GM12891 (cell line): ENCODE results near the gene PI4KA.
"Not testable (repeated sequence)": the region's sequence is repeated elsewhere in the genome, so short reads cannot be mapped to it uniquely, and the experiment has no call there.

Experiments
- DNase-seq: peaks from one replicate; pipeline ENCODE4 v3.0.0; 2011; ENCODE audit warnings: low spot score; ENCODE audit not compliant: insufficient read length
- FAIRE-seq: peaks from 2 replicates; lab custom pipeline; 2011; peaks lifted over from hg19 to GRCh38; lab: Jason Lieb, UNC
- PAX5 ChIP-seq: IDR thresholded peaks from 2 replicates; pipeline ENCODE4 v1.6.1; 2011; ENCODE audit warnings: low read length, moderate library complexity, mild to moderate bottlenecking; ENCODE audit not compliant: insufficient read depth, severe bottlenecking
- POLR2A ChIP-seq: IDR thresholded peaks from 2 replicates; pipeline ENCODE4 v1.6.1; 2011; ENCODE audit warnings: low read depth, low read length, control low read depth
- POLR2AphosphoS5 ChIP-seq: IDR thresholded peaks from 2 replicates; pipeline ENCODE4 v1.6.1; 2011; ENCODE audit warnings: low read depth, low read length, control low read depth
- POU2F2 ChIP-seq: IDR thresholded peaks from 2 replicates; pipeline ENCODE4 v1.6.1; 2011; ENCODE audit warnings: low read depth, mild to moderate bottlenecking, control low read depth, low read length, moderate library complexity
- SPI1 ChIP-seq: IDR thresholded peaks from 2 replicates; pipeline ENCODE4 v1.6.1; 2011; ENCODE audit warnings: low read depth, low read length, control low read depth
- TAF1 ChIP-seq: IDR thresholded peaks from 2 replicates; pipeline ENCODE4 v1.6.1; 2011; ENCODE audit warnings: low read depth, low read length, control low read depth

The PI4KA gene

DNA sequence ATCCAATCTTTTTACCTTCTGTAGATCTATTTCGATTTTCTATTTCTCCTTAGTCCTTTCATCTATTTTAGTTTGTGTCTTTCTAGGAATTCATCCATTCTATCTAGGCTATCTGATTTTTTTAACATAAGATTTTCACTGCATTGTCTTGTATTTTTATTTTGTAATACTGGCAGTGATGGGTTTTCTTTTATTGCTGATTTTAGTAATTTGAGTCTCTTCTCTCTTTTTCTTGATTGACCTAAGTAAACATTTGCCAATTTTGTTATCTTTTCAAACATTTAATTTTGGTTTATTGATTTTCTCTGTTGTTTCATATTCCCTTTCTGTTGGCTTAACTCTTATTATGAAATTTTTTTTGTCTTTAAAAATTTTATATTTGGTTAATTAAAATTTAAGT lies 192.1 kb downstream of the PI4KA start:
- FAIRE-seq (no peak), DNase-seq (no peak)
- TF ChIP-seq POLR2AphosphoS5 (no peak), SPI1 (no peak), PAX5 (no peak), POU2F2 (no peak), TAF1 (no peak), POLR2A (no peak)

DNA sequence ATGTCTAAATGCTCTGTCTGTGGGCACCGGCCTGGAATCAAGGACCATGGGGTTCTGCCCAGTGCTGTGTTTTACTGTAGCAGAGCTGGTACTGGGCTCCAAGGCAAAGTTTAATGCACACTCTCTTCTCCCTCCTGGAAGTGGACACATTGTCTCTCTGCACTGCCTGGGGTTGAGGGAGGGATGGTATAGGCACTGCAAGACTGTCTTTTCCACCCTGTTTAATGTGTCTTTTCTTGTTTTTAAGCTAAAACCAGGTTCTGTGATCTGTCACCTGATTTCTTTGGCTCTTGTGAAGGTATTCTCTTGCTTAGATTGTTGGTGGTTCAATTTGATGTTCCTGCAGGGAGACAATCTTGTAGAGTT lies 194.0 kb downstream of the PI4KA start:
- FAIRE-seq (no peak), DNase-seq (no peak)
- no peak for TF ChIP-seq POLR2A
- TF ChIP-seq SPI1 = no peak
- TF ChIP-seq TAF1 = no peak
- no peak for TF ChIP-seq POLR2AphosphoS5
- TF ChIP-seq POU2F2 = no peak
- no peak for TF ChIP-seq PAX5

DNA sequence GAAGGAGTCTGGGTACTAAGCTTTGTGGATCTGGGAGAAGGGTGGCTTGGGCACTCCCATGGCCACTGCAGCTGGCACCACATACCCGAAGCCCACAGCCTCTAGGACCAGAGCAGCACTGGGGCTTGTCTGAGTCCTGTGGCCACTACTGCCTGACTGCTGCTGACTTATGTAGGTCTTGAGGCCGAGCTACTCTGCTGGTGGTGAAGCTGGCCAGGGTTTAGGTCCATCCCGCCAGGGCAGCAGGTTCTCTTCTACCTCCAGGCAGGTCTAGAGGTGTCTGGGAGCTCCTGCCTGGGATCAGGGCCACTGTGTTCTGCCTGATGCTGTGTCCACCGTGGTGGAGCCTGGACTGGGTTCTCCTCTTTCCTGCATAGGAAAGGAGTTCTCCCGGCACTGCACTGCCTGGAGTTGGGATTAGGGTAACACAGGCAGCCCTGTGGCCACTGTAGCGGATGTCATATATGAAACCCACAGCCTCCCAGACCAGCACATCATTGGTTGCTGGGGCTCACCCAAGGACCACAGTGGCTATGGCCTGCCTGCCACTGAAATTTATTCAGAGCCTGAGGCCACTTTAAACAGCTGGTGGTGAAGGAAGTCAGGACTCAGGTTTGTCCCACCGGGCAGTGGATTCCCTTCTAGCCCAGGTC lies 194.5 kb downstream of the PI4KA start:
- FAIRE-seq (no peak), DNase-seq (no peak)
- TF ChIP-seq POU2F2 = no peak
- no peak for TF ChIP-seq POLR2AphosphoS5
- no peak for TF ChIP-seq SPI1
- TF ChIP-seq PAX5 = no peak
- no peak for TF ChIP-seq TAF1
- TF ChIP-seq POLR2A = no peak

DNA sequence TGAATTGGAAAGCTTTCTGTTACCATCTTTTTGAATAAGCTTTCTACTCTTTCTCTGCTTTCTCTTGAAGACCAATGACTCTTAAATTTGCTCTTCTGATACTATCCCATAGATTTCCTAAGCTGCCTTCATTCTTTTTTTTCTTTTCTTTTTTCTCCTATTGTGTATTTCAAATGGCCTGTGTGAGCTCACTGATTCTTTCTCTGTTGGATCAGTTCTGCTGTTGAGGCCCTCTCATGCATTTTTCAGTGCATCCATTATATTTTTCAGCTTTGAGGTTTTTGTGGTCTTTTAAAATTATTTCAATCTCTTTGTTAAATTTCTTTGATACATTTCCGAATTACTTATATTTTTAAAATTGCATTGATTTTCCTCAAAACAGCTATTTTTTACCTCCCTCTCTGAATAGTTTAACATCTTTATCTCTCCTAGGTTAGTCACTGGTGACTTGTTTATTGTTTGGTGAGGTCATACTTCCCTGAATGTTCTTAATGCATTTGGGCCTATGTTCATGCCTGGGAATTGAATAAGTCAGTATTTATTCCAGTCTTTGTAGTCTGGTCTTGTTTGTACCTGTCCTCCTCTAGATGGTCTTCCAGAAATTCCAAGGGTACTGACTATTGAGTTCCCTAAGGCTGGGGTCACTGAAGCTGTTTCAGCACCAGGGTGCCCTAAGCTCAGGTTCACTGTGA lies 195.3 kb downstream of the PI4KA start:
- TF ChIP-seq POU2F2 (no peak), POLR2AphosphoS5 (no peak), SPI1 (no peak), POLR2A (no peak), TAF1 (no peak), PAX5 (no peak)
- FAIRE-seq = no peak
- no peak for DNase-seq

DNA sequence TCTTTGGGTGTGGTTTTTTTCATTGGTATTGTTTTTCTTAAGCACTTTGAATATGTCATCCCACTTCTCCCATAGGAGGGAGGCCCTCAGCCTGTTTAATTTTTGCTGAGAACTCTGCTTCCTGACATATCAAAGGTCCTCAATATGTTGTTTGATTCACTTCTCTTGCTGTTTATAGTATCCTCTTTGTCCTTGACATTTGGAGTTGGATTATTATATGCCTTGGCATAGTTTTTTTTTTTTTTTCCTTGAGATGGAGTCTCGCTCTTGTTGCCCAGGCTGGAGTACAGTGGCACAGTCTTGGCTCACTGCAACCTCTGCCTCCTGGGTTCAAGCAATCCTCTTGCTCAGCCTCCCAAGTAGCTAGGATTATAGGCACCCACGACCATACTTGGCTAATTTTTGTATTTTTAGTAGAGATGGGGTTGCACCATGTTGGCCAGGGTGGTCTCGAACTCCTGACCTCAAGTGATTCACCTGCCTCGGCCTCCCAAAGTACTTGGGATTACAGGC lies 196.0 kb downstream of the PI4KA start:
- DNase-seq, FAIRE-seq: not testable (repeated sequence)

DNA sequence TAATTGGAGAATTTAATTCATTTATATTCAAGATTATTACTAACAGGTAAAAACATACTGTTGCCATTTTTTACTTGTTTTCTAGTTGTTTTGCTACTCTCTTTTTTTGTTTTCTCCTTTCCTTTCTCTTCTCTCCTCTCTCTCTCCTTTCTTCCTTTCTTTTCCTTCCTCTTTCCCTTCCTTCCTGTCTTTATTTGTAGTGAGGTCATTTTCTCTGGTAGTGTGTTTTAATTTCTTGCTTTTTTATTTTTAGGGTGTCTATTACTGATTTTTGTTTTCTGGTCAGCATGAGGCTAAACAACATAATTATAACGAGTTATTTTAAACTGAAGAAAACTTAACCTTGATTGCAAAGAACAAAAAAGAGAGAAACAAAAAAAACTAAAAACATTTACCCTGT lies 197.1 kb downstream of the PI4KA start:
- FAIRE-seq (no peak), DNase-seq (no peak)
- TF ChIP-seq POLR2AphosphoS5 = no peak
- no peak for TF ChIP-seq TAF1
- TF ChIP-seq SPI1 = no peak
- no peak for TF ChIP-seq POLR2A
- no peak for TF ChIP-seq PAX5
- no peak for TF ChIP-seq POU2F2

DNA sequence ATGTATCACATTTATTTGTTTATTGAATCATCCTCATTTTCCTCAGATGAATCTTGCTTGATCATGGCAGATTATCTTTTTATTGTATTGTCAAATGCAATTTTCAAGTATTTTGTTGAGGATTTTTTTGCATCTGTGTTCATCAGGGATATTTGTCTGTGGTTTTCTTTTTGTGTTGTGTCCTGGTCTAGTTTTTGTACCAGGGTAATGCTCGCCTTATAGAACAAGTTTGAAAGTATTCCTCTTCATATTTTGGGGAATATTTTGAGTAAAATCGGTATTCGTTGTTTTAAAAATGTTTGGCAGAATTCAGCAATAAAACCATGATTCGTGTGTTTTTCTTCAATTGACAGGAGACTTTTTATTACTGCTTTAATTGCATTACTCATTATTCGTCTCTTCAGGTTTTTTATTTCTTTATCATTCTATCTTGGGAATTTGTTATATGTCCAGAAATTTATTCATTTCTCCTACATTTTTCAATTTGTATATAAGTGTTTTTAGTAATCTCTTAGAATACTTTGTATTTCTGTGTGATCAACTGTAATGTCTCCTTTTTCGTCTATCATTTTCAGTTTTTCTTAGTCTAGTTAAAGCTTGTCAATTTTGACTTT lies 198.1 kb downstream of the PI4KA start:
- TF ChIP-seq TAF1 = no peak
- TF ChIP-seq SPI1 = no peak
- no peak for TF ChIP-seq POLR2A
- TF ChIP-seq PAX5 = no peak
- TF ChIP-seq POU2F2 = no peak
- TF ChIP-seq POLR2AphosphoS5 = no peak

DNA sequence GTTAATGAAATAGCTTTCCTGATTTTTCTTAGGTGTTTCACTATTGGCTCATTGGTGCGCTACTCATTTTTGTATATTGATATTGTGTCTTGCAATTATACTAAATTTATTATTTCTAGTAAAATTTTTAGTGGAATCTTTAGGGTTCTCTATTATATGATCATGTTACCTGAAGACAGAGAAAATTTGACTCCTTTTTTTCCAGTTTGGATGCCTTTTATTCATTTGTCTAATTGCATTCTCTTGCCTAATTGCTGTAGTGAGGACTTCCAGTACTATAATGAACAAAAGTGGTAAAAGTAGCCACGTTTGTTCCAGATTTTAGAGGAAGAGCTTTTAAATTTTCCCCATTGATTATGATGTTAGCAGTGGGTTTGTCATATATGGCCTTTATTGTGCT lies 198.7 kb downstream of the PI4KA start:
- no peak for FAIRE-seq
- DNase-seq = no peak
- TF ChIP-seq POLR2A (no peak), SPI1 (no peak), POLR2AphosphoS5 (no peak), TAF1 (no peak), PAX5 (no peak), POU2F2 (no peak)

More for the DNA sequence above, 198.1 kb downstream of the PI4KA start:
- no peak for FAIRE-seq
- no peak for DNase-seq

DNA sequence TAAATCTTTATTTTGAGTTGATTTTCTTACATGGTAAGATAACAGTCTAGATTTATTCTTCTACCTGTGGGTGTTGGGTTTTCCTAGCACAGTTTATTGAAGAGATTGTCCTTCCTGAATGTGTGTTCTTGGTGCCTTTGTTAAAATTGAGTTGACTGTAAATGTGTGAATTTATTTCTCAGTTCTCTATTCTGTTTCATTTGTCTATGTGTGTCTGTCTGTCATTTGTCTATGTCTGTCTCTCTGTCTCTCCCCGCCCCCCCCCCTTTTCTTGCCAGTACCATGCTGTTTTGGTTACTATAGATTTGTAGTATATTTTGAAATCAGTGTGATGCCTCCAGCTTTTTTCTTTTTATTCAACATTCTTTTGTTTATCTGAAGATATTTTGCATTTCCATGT lies 199.4 kb downstream of the PI4KA start:
- DNase-seq (no peak), FAIRE-seq (no peak)
- TF ChIP-seq PAX5 (no peak), POLR2A (no peak)
